WTC11 (cell line): ENCODE results near the gene SMARCA2. TPM values are rescaled to one million over a fixed set of nuclear protein-coding genes. Genes with fewer than 3 reads are reported as not detected.

Experiments
- ATAC-seq: fragments of 200-7000 bp; cut with Tn5 transposase; 2 replicates; pipeline ENCODE4 v1.10.0; 2021; ENCODE audit warnings: mild to moderate bottlenecking, moderate library complexity
- CTCF ChIA-PET: fragments of 300-600 bp; sonication (Branson Sonifier 250); formaldehyde crosslinking; loops from one replicate; lab custom pipeline; 2021; ENCODE audit warnings: antibody characterized with exemption; lab: Charles Lee
- POLR2A ChIA-PET: fragments of 350-600 bp; sonication (Branson Sonifier 250); formaldehyde crosslinking; loops from one replicate; lab custom pipeline; 2021; ENCODE audit warnings: antibody characterized with exemption; lab: Charles Lee
- DNase-seq: peaks from one replicate; pipeline ENCODE4 v3.0.0; 2021; ENCODE audit warnings: low spot score
- H3K27ac Mint-ChIP-seq: 2 replicates; pipeline ENCODE4 v1.8.0; 2021; ENCODE audit warnings: mixed read lengths
- H3K27me3 Mint-ChIP-seq: 2 replicates; pipeline ENCODE4 v1.8.0; 2021; ENCODE audit warnings: low read depth, mild to moderate bottlenecking, moderate library complexity, mixed read lengths
- H3K36me3 Mint-ChIP-seq: 2 replicates; pipeline ENCODE4 v1.8.0; 2021; ENCODE audit warnings: mixed read lengths
- H3K4me1 Mint-ChIP-seq: 2 replicates; pipeline ENCODE4 v1.8.0; 2022; ENCODE audit warnings: mixed read lengths
- H3K4me3 Mint-ChIP-seq: 2 replicates; pipeline ENCODE4 v1.8.0; 2021; ENCODE audit warnings: mild to moderate bottlenecking, moderate library complexity, mixed read lengths
- H3K9me3 Mint-ChIP-seq: 2 replicates; pipeline ENCODE4 v1.8.0; 2021; ENCODE audit warnings: mixed read lengths
- AFF4 ChIP-seq: sonication (generic); formaldehyde crosslinking; IDR thresholded peaks from 2 replicates; pipeline ENCODE4 v1.8.1; 2023; ENCODE audit warnings: mild to moderate bottlenecking, missing genetic modification reagents, borderline replicate concordance
- ERG ChIP-seq: fragments of 250-450 bp; sonication (Bioruptor Pico); IDR thresholded peaks from 2 replicates; pipeline ENCODE4 v1.8.0; 2021; ENCODE audit warnings: mild to moderate bottlenecking
- JAZF1 ChIP-seq: fragments of 250-450 bp; sonication (Bioruptor Pico); IDR thresholded peaks from 2 replicates; pipeline ENCODE4 v1.9.0; 2021; ENCODE audit warnings: moderate library complexity, mild to moderate bottlenecking, inconsistent platforms
- MXD4 ChIP-seq: fragments of 250-450 bp; sonication (Bioruptor Pico); IDR thresholded peaks from 2 replicates; pipeline ENCODE4 v1.8.0; 2021; ENCODE audit warnings: mild to moderate bottlenecking, moderate library complexity, borderline replicate concordance
- ZNF423 ChIP-seq: fragments of 250-450 bp; sonication (Bioruptor Pico); IDR thresholded peaks from 2 replicates; pipeline ENCODE4 v2.1.2; 2022; ENCODE audit warnings: mild to moderate bottlenecking, moderate library complexity
- ZNF425 ChIP-seq: fragments of 250-450 bp; sonication (Bioruptor Pico); conservative IDR thresholded peaks from 2 replicates; pipeline ENCODE4 v1.9.0; 2021; ENCODE audit warnings: mild to moderate bottlenecking
- ZNF532 ChIP-seq: fragments of 250-450 bp; sonication (Bioruptor Pico); IDR thresholded peaks from 2 replicates; pipeline ENCODE4 v1.9.0; 2021; ENCODE audit warnings: mild to moderate bottlenecking, borderline replicate concordance
- ZNF671 ChIP-seq: fragments of 250-450 bp; sonication (Bioruptor Pico); IDR thresholded peaks from 2 replicates; pipeline ENCODE4 v1.8.0; 2021; ENCODE audit warnings: mild to moderate bottlenecking
- total RNA-seq: library from RNA; stranded (reverse); gene quantifications from 3 replicates; pipeline ENCODE4 v1.2.3, GENCODE V29; 2021
- TF ChIP-seq, protein P1 (sequence below): sonication (generic); formaldehyde crosslinking; IDR thresholded peaks from 2 replicates; pipeline ENCODE4 v1.8.1; 2023; ENCODE audit warnings: mild to moderate bottlenecking, moderate library complexity, missing genetic modification reagents
- TF ChIP-seq, protein P2 (sequence below): sonication (generic); formaldehyde crosslinking; IDR thresholded peaks from 2 replicates; pipeline ENCODE4 v1.8.1; 2022; ENCODE audit warnings: low read depth, mild to moderate bottlenecking, moderate library complexity, missing genetic modification reagents, borderline replicate concordance

Gene SMARCA2
- total RNA-seq, 1 experiment from 2014 or later = 20.3 TPM

- Mint-ChIP-seq H3K36me3 (no peaks in the 10 kb centered on the region), H3K4me3 (no peak overlapping the region), H3K27me3 (no peaks in the 10 kb centered on the region), H3K9me3 (no peaks in the 10 kb centered on the region), H3K27ac (peak overlapping the region; percentile 15; the same call in 1 of the 2 replicates), H3K4me1 (peaks cover 16% of the 10 kb centered on the region)
- CTCF ChIA-PET = no interaction called here
- TF ChIP-seq ZNF423 (CRISPR knock-in tag) = no peak
- DNase-seq = no peak
- ATAC-seq = no peak
- POLR2A ChIA-PET = no interaction called here
These were observed 153.9 kb downstream of the SMARCA2 start for GRCh38 chr9:2169035-2169434.

DNA sequence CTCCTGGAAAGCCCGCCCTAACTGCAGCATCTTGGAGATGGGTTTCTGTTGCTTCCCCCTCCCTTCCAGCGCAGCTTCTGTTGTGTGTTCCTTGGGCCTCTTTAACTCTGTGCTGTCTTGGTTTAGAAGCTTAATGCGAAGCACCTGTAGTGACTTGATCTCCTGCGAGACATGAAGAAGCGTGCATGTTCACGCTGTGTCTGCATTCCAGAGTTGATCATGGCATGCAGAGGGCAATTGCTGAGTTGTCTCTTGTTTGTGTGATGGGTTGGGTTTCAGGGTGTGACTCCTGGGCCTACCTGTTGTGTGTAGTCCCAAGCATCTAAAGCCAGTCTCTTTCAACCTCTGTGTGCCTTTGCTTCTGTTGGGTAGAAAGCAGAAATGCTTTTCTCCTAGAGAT, 155.6 kb downstream of the SMARCA2 start:
- ATAC-seq (no peak), DNase-seq (no peak)
- CTCF ChIA-PET = interaction anchor here (1.1 kb wide), 1 partner anchor 38 kb away, joined by 4 read pairs; no protein-coding TSS in a partner anchor

More for the DNA sequence above, 155.6 kb downstream of the SMARCA2 start:
- Mint-ChIP-seq H3K27me3 (no peaks in the 10 kb centered on the region), H3K36me3 (no peaks in the 10 kb centered on the region), H3K4me1 (peaks cover 15% of the 10 kb centered on the region), H3K9me3 (no peaks in the 10 kb centered on the region), H3K27ac (no peak overlapping the region), H3K4me3 (no peak overlapping the region)
- TF ChIP-seq AFF4 (CRISPR knock-in tag) = no peak
- TF ChIP-seq ZNF671 (CRISPR knock-in tag) = no peak
- TF ChIP-seq JAZF1 (CRISPR knock-in tag) = no peak
- no peak for TF ChIP-seq MXD4 (CRISPR knock-in tag)
- no peak for TF ChIP-seq ERG (CRISPR knock-in tag)
- TF ChIP-seq ZNF532 (CRISPR knock-in tag) = no peak
- no peak for TF ChIP-seq ZNF425 (CRISPR knock-in tag)
- TF ChIP-seq, protein P1, sequence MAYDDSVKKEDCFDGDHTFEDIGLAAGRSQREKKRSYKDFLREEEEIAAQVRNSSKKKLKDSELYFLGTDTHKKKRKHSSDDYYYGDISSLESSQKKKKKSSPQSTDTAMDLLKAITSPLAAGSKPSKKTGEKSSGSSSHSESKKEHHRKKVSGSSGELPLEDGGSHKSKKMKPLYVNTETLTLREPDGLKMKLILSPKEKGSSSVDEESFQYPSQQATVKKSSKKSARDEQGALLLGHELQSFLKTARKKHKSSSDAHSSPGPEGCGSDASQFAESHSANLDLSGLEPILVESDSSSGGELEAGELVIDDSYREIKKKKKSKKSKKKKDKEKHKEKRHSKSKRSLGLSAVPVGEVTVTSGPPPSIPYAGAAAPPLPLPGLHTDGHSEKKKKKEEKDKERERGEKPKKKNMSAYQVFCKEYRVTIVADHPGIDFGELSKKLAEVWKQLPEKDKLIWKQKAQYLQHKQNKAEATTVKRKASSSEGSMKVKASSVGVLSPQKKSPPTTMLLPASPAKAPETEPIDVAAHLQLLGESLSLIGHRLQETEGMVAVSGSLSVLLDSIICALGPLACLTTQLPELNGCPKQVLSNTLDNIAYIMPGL (CRISPR knock-in tag) = no peak
- TF ChIP-seq, protein P2, sequence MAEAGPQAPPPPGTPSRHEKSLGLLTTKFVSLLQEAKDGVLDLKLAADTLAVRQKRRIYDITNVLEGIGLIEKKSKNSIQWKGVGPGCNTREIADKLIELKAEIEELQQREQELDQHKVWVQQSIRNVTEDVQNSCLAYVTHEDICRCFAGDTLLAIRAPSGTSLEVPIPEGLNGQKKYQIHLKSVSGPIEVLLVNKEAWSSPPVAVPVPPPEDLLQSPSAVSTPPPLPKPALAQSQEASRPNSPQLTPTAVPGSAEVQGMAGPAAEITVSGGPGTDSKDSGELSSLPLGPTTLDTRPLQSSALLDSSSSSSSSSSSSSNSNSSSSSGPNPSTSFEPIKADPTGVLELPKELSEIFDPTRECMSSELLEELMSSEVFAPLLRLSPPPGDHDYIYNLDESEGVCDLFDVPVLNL (CRISPR knock-in tag) = no peak
- POLR2A ChIA-PET = no interaction called here
